Activated CD8-positive, alpha-beta T cell treated with anti-CD3 and anti-CD28 coated beads for 36 hours (primary cell): ENCODE results near the gene TMEM269. TPM values are rescaled to one million over a fixed set of nuclear protein-coding genes. Genes with fewer than 3 reads are reported as not detected.

ENCODE experiments used
- ATAC-seq: fragments of 200-7000 bp; cut with Tn5 transposase; one replicate; pipeline ENCODE4 v1.10.0; 2021; ENCODE audit warnings: mild to moderate bottlenecking, moderate library complexity
- CTCF ChIA-PET: fragments of 350-600 bp; sonication (Branson Sonifier 250); formaldehyde crosslinking; loops from one replicate; lab custom pipeline; 2021; ENCODE audit warnings: antibody characterized with exemption; lab: Charles Lee
- POLR2A ChIA-PET: fragments of 350-600 bp; sonication (Branson Sonifier 250); formaldehyde crosslinking; loops from one replicate; lab custom pipeline; 2021; ENCODE audit warnings: antibody characterized with exemption; lab: Charles Lee
- DNase-seq: peaks from one replicate; pipeline ENCODE4 v3.0.0-alpha.2; 2020
- H3K27ac Mint-ChIP-seq: one replicate; pipeline ENCODE4 v1.8.0; 2021; ENCODE audit warnings: mild to moderate bottlenecking, mixed read lengths
- H3K27me3 Mint-ChIP-seq: one replicate; pipeline ENCODE4 v1.8.0; 2021; ENCODE audit warnings: mixed read lengths
- H3K36me3 Mint-ChIP-seq: one replicate; pipeline ENCODE4 v1.8.0; 2021; ENCODE audit warnings: low read depth, mixed read lengths
- H3K4me1 Mint-ChIP-seq: one replicate; pipeline ENCODE4 v1.8.0; 2021; ENCODE audit warnings: low read depth, mixed read lengths
- H3K4me3 Mint-ChIP-seq: one replicate; pipeline ENCODE4 v1.8.0; 2021; ENCODE audit warnings: mild to moderate bottlenecking, moderate library complexity, mixed read lengths
- H3K9me3 Mint-ChIP-seq: one replicate; pipeline ENCODE4 v1.8.0; 2021; ENCODE audit warnings: mixed read lengths
- CTCF ChIP-seq: fragments of 200-600 bp; IDR thresholded peaks from one replicate; pipeline ENCODE4 v1.8.0; 2022; ENCODE audit warnings: antibody characterized with exemption, mild to moderate bottlenecking
- intact Hi-C: fragments of 100-400 bp; cut with micrococcal nuclease; formaldehyde crosslinking; loops from one replicate; pipeline ENCODE4 v1.10.0; 2022
- total RNA-seq, 2 experiments: library from RNA; stranded (reverse); gene quantifications; one replicate each; pipeline ENCODE4 v1.2.3, GENCODE V29; 2021

TMEM269 gene
- total RNA-seq, 2 experiments from 2014 or later, result 0.22 to 0.32 TPM

- Mint-ChIP-seq H3K27me3 (no peaks in the 10 kb centered on the region), H3K9me3 (no peaks in the 10 kb centered on the region), H3K4me3 (no peak overlapping the region), H3K36me3 (no peaks in the 10 kb centered on the region), H3K27ac (no peak overlapping the region), H3K4me1 (peaks cover 10% of the 10 kb centered on the region)
- intact Hi-C loops, result no loop called here
- ATAC-seq, result no peak
- ChIA-PET CTCF (interaction anchor here (0.8 to 1.4 kb wide), 3 partner anchors 17 to 99 kb away, joined by 3 read pairs; partner anchors contain the start of gene ZNF691), POLR2A (interaction anchor here (0.6 to 1.3 kb wide), 3 partner anchors 21 to 133 kb away, joined by 3 to 4 read pairs (median 3); partner anchors contain the start of gene ZNF691)
- no peak for TF ChIP-seq CTCF
- DNase-seq, result no peak
These were observed 40.5 kb downstream of the TMEM269 start for GRCh38 chr1:42825036-42825851.

GRCh38 chr1:42830631-42831030 is 45.8 kb downstream of the TMEM269 start:
- CTCF ChIA-PET, result no interaction called here
- no peaks in the 10 kb centered on the region for H3K9me3 Mint-ChIP-seq

GRCh38 chr1:42831273-42831672 is 46.5 kb downstream of the TMEM269 start:
- no peaks in the 10 kb centered on the region for H3K4me1 Mint-ChIP-seq
- ChIA-PET POLR2A (no interaction called here), CTCF (interaction anchor here (1.8 kb wide), 1 partner anchor 8 kb away, joined by 4 read pairs; no protein-coding TSS in a partner anchor)
- intact Hi-C loops, result no loop called here
- H3K9me3 Mint-ChIP-seq, result no peaks in the 10 kb centered on the region
- no peak for DNase-seq
- H3K27me3 Mint-ChIP-seq, result no peaks in the 10 kb centered on the region
- no peak overlapping the region for H3K27ac Mint-ChIP-seq
- peaks cover 3% of the 10 kb centered on the region for H3K36me3 Mint-ChIP-seq
- TF ChIP-seq CTCF, result no peak
- ATAC-seq, result no peak
- H3K4me3 Mint-ChIP-seq, result no peak overlapping the region

More at GRCh38 chr1:42830631-42831030, 45.8 kb downstream of the TMEM269 start:
- Mint-ChIP-seq H3K4me1 (no peaks in the 10 kb centered on the region), H3K27me3 (no peaks in the 10 kb centered on the region), H3K27ac (no peak overlapping the region), H3K4me3 (no peak overlapping the region), H3K36me3 (peaks cover 3% of the 10 kb centered on the region)
- no peak for ATAC-seq
- TF ChIP-seq CTCF, result no peak
- POLR2A ChIA-PET, result no interaction called here
- intact Hi-C loops, result no loop called here
- DNase-seq, result no peak

GRCh38 chr1:42832641-42833240 is 48.0 kb downstream of the TMEM269 start:
- no peaks in the 10 kb centered on the region for H3K4me1 Mint-ChIP-seq
- intact Hi-C loops, result no loop called here
- ATAC-seq (no peak), DNase-seq (no peak)
- peaks cover 3% of the 10 kb centered on the region for H3K36me3 Mint-ChIP-seq
- ChIA-PET POLR2A (interaction anchor here (0.6 to 1.1 kb wide), 2 partner anchors 12 to 15 kb away, joined by 3 to 4 read pairs; partner anchors contain the start of gene SVBP), CTCF (interaction anchor here (0.8 to 1.8 kb wide), 3 partner anchors 10 to 14 kb away, joined by 4 to 5 read pairs (median 4); partner anchors contain the start of gene ZNF691)
- H3K27me3 Mint-ChIP-seq, result no peaks in the 10 kb centered on the region
- no peak for TF ChIP-seq CTCF
- H3K9me3 Mint-ChIP-seq, result no peaks in the 10 kb centered on the region
- no peak overlapping the region for H3K4me3 Mint-ChIP-seq
- no peak overlapping the region for H3K27ac Mint-ChIP-seq
